NCI-H2196 treated with DMSO at 0.1 percent for 48 hours (cell line): ENCODE measurements around the gene PKP4.

ENCODE experiments used
- DNase-seq: peaks from one replicate; lab custom pipeline; 2025; ENCODE audit not compliant: unreplicated experiment; lab: John Stamatoyannopoulos, UW

The PKP4 gene

GRCh38 chr2:158713523-158714138 lies 256.9 kb downstream of the PKP4 start:
- no peak for DNase-seq

- DNase-seq: no peak
Observed at GRCh38 chr2:158714420-158714819, 257.7 kb downstream of the PKP4 start.

GRCh38 chr2:158715357-158715756 lies 258.6 kb downstream of the PKP4 start:
- DNase-seq: no peak

GRCh38 chr2:158716121-158716791 lies 259.5 kb downstream of the PKP4 start:
- no peak for DNase-seq

GRCh38 chr2:158716921-158717320 lies 260.2 kb downstream of the PKP4 start:
- DNase-seq: no peak

- DNase-seq: no peak
Observed at GRCh38 chr2:158717366-158718195, 260.8 kb downstream of the PKP4 start.

- DNase-seq: no peak
Observed at GRCh38 chr2:158718196-158718585, 261.4 kb downstream of the PKP4 start.

GRCh38 chr2:158718851-158719250 lies 262.1 kb downstream of the PKP4 start:
- no peak for DNase-seq

GRCh38 chr2:158719403-158719802 lies 262.7 kb downstream of the PKP4 start:
- no peak for DNase-seq

- no peak for DNase-seq
Observed at GRCh38 chr2:158722266-158723105, 265.7 kb downstream of the PKP4 start.

GRCh38 chr2:158723181-158723838 lies 266.6 kb downstream of the PKP4 start:
- DNase-seq: no peak

GRCh38 chr2:158723921-158724802 lies 267.4 kb downstream of the PKP4 start:
- peak; percentile 28 for DNase-seq

- peak; percentile 60 for DNase-seq
Observed at GRCh38 chr2:158724803-158725381, 268.1 kb downstream of the PKP4 start.

GRCh38 chr2:158725441-158725891 lies 268.7 kb downstream of the PKP4 start:
- DNase-seq: peak; percentile 82

GRCh38 chr2:158726911-158727592 lies 270.3 kb downstream of the PKP4 start:
- DNase-seq: no peak

- DNase-seq: no peak
Observed at GRCh38 chr2:158728422-158728821, 271.7 kb downstream of the PKP4 start.

- DNase-seq: no peak
Observed at GRCh38 chr2:158729451-158729850, 272.7 kb downstream of the PKP4 start.

GRCh38 chr2:158729873-158730620 lies 273.3 kb downstream of the PKP4 start:
- DNase-seq: no peak
